ENCODE measurements around the gene FSIP2. TPM values are rescaled to one million over a fixed set of nuclear protein-coding genes. Genes with fewer than 3 reads are reported as not detected.
A peak's percentile ranks its signal among the peaks of the same experiment; 100 is the strongest.

FSIP2 gene
- polyA plus RNA-seq: 1 to 10 TPM in 1 of 4 donors, under 1 TPM in 3; under 0.01 to 2.9 (median 0.26) TPM
- long read RNA-seq, donor 1: 0 reads
- long read RNA-seq, donor 2: 0 reads
- long read RNA-seq, donor 3: 0 reads
- long read RNA-seq, donor 4: 0 reads
- long read RNA-seq, donor 5: 0 reads
- long read RNA-seq, donor 6: 0 reads
- long read RNA-seq, donor 7: 0 reads
- long read RNA-seq, donor 8: 0 reads
- long read RNA-seq, donor 9: 0 reads
- long read RNA-seq, donor 10: 0 reads

- H3K4me1 ChIP-seq (ENCODE audit: control insufficient read depth in 3 of 3, insufficient read depth in 2 of 3, low read depth in 1 of 3, low read length in 2 of 3): no peaks in the 10 kb centered on the region
- DNase-seq: peak; percentile 83 to 94
- WGBS, 3 donors: 13% methylated on average over 55 to 59 of the region's 59 CpGs
Measured at GRCh38 chr2:185738679-185739472, at the start of gene FSIP2. FSIP2 (plus strand) TSS chr2:185738804; CDS start chr2:185738895, 91 bp downstream.

GRCh38 chr2:185689906-185690539, 48.6 kb upstream of the FSIP2 start:
- no peak for DNase-seq
- Histone ChIP-seq H3K4me3 (ENCODE audit: low read depth in 1 of 3, low read length in 3 of 3) (no peak overlapping the region), H3K36me3 (ENCODE audit: control insufficient read depth in 3 of 3, insufficient read depth in 2 of 3, low read depth in 1 of 3, low read length in 3 of 3) (no peaks in the 10 kb centered on the region), H3K9me3 (ENCODE audit: control insufficient read depth in 2 of 2, insufficient read depth in 1 of 2, low read depth in 1 of 2, low read length in 1 of 2) (no peaks in the 10 kb centered on the region), H3K27me3 (ENCODE audit: control insufficient read depth in 3 of 3, insufficient read depth in 3 of 3, low read length in 3 of 3) (no peaks in the 10 kb centered on the region), H3K4me1 (ENCODE audit: control insufficient read depth in 3 of 3, insufficient read depth in 2 of 3, low read depth in 1 of 3, low read length in 2 of 3) (no peaks in the 10 kb centered on the region), H3K27ac (ENCODE audit: low read depth in 1 of 3, low read length in 2 of 3) (no peak overlapping the region)
- no peak for FAIRE-seq
- WGBS, 3 donors: 71 to 77% (median 74%) methylated on average over 3 of the region's 3 CpGs

More at GRCh38 chr2:185738679-185739472, at the start of gene FSIP2:
- H3K9me3 ChIP-seq (ENCODE audit: control insufficient read depth in 2 of 2, insufficient read depth in 1 of 2, low read depth in 1 of 2, low read length in 1 of 2): no peaks in the 10 kb centered on the region
- no peak for FAIRE-seq
- H3K36me3 ChIP-seq (ENCODE audit: control insufficient read depth in 3 of 3, insufficient read depth in 2 of 3, low read depth in 1 of 3, low read length in 3 of 3): no peaks in the 10 kb centered on the region
- H3K27me3 ChIP-seq (ENCODE audit: control insufficient read depth in 3 of 3, insufficient read depth in 3 of 3, low read length in 3 of 3): peaks cover 0 to 2% (median 0%) of the 10 kb centered on the region in 3 donors
- peak within 1 kb of the TSS in 2 of 3 donors; percentile 37 to 51 for H3K4me3 ChIP-seq (ENCODE audit: low read depth in 1 of 3, low read length in 3 of 3)
- H3K27ac ChIP-seq (ENCODE audit: low read depth in 1 of 3, low read length in 2 of 3): no peak within 1 kb of the TSS

GRCh38 chr2:185695711-185696235, 42.8 kb upstream of the FSIP2 start:
- H3K9me3 ChIP-seq (ENCODE audit: control insufficient read depth in 2 of 2, insufficient read depth in 1 of 2, low read depth in 1 of 2, low read length in 1 of 2): no peaks in the 10 kb centered on the region
- no peak overlapping the region for H3K4me3 ChIP-seq (ENCODE audit: low read depth in 1 of 3, low read length in 3 of 3)
- no peak overlapping the region for H3K27ac ChIP-seq (ENCODE audit: low read depth in 1 of 3, low read length in 2 of 3)
- FAIRE-seq (no peak), DNase-seq (no peak)
- H3K4me1 ChIP-seq (ENCODE audit: control insufficient read depth in 3 of 3, insufficient read depth in 2 of 3, low read depth in 1 of 3, low read length in 2 of 3): no peaks in the 10 kb centered on the region
- WGBS, 3 donors: 54 to 76% (median 65%) methylated on average over 2 of the region's 2 CpGs
- H3K36me3 ChIP-seq (ENCODE audit: control insufficient read depth in 3 of 3, insufficient read depth in 2 of 3, low read depth in 1 of 3, low read length in 3 of 3): no peaks in the 10 kb centered on the region
- no peaks in the 10 kb centered on the region for H3K27me3 ChIP-seq (ENCODE audit: control insufficient read depth in 3 of 3, insufficient read depth in 3 of 3, low read length in 3 of 3)

GRCh38 chr2:185700883-185701282, 37.7 kb upstream of the FSIP2 start:
- Histone ChIP-seq H3K4me3 (ENCODE audit: low read depth in 1 of 3, low read length in 3 of 3) (no peak overlapping the region), H3K4me1 (ENCODE audit: control insufficient read depth in 3 of 3, insufficient read depth in 2 of 3, low read depth in 1 of 3, low read length in 2 of 3) (no peaks in the 10 kb centered on the region), H3K9me3 (ENCODE audit: control insufficient read depth in 2 of 2, insufficient read depth in 1 of 2, low read depth in 1 of 2, low read length in 1 of 2) (no peaks in the 10 kb centered on the region), H3K27ac (ENCODE audit: low read depth in 1 of 3, low read length in 2 of 3) (no peak overlapping the region), H3K27me3 (ENCODE audit: control insufficient read depth in 3 of 3, insufficient read depth in 3 of 3, low read length in 3 of 3) (no peaks in the 10 kb centered on the region), H3K36me3 (ENCODE audit: control insufficient read depth in 3 of 3, insufficient read depth in 2 of 3, low read depth in 1 of 3, low read length in 3 of 3) (no peaks in the 10 kb centered on the region)
- DNase-seq (no peak), FAIRE-seq (no peak)
- 59 to 66% (median 63%) methylated on average over 4 of the region's 4 CpGs for WGBS, 3 donors

- 54 to 87% (median 55%) methylated on average over 1 of the region's 1 CpG for WGBS, 3 donors
- DNase-seq (no peak), FAIRE-seq (no peak)
- Histone ChIP-seq H3K4me1 (ENCODE audit: control insufficient read depth in 3 of 3, insufficient read depth in 2 of 3, low read depth in 1 of 3, low read length in 2 of 3) (no peaks in the 10 kb centered on the region), H3K9me3 (ENCODE audit: control insufficient read depth in 2 of 2, insufficient read depth in 1 of 2, low read depth in 1 of 2, low read length in 1 of 2) (no peaks in the 10 kb centered on the region), H3K36me3 (ENCODE audit: control insufficient read depth in 3 of 3, insufficient read depth in 2 of 3, low read depth in 1 of 3, low read length in 3 of 3) (no peaks in the 10 kb centered on the region), H3K27me3 (ENCODE audit: control insufficient read depth in 3 of 3, insufficient read depth in 3 of 3, low read length in 3 of 3) (peaks cover 0 to 6% (median 0%) of the 10 kb centered on the region in 3 donors), H3K27ac (ENCODE audit: low read depth in 1 of 3, low read length in 2 of 3) (no peak overlapping the region), H3K4me3 (ENCODE audit: low read depth in 1 of 3, low read length in 3 of 3) (no peak overlapping the region)
Measured at GRCh38 chr2:185734658-185735057, 3.9 kb upstream of the FSIP2 start.

GRCh38 chr2:185736210-185736609, 2.4 kb upstream of the FSIP2 start:
- WGBS, 3 donors: 77 to 85% (median 81%) methylated on average over 2 of the region's 2 CpGs
- Histone ChIP-seq H3K27ac (ENCODE audit: low read depth in 1 of 3, low read length in 2 of 3) (no peak overlapping the region), H3K4me1 (ENCODE audit: control insufficient read depth in 3 of 3, insufficient read depth in 2 of 3, low read depth in 1 of 3, low read length in 2 of 3) (no peaks in the 10 kb centered on the region), H3K27me3 (ENCODE audit: control insufficient read depth in 3 of 3, insufficient read depth in 3 of 3, low read length in 3 of 3) (peaks cover 0 to 6% (median 0%) of the 10 kb centered on the region in 3 donors), H3K9me3 (ENCODE audit: control insufficient read depth in 2 of 2, insufficient read depth in 1 of 2, low read depth in 1 of 2, low read length in 1 of 2) (no peaks in the 10 kb centered on the region), H3K4me3 (ENCODE audit: low read depth in 1 of 3, low read length in 3 of 3) (no peak overlapping the region), H3K36me3 (ENCODE audit: control insufficient read depth in 3 of 3, insufficient read depth in 2 of 3, low read depth in 1 of 3, low read length in 3 of 3) (no peaks in the 10 kb centered on the region)
- FAIRE-seq (no peak), DNase-seq (no peak)

- H3K4me3 ChIP-seq (ENCODE audit: low read depth in 1 of 3, low read length in 3 of 3): no peak overlapping the region
- no peaks in the 10 kb centered on the region for H3K27me3 ChIP-seq (ENCODE audit: control insufficient read depth in 3 of 3, insufficient read depth in 3 of 3, low read length in 3 of 3)
- no peak overlapping the region for H3K27ac ChIP-seq (ENCODE audit: low read depth in 1 of 3, low read length in 2 of 3)
- 85 to 87% (median 87%) methylated on average over 5 of the region's 5 CpGs for WGBS, 3 donors
- H3K4me1 ChIP-seq (ENCODE audit: control insufficient read depth in 3 of 3, insufficient read depth in 2 of 3, low read depth in 1 of 3, low read length in 2 of 3): no peaks in the 10 kb centered on the region
- H3K36me3 ChIP-seq (ENCODE audit: control insufficient read depth in 3 of 3, insufficient read depth in 2 of 3, low read depth in 1 of 3, low read length in 3 of 3): no peaks in the 10 kb centered on the region
- FAIRE-seq: no peak
- H3K9me3 ChIP-seq (ENCODE audit: control insufficient read depth in 2 of 2, insufficient read depth in 1 of 2, low read depth in 1 of 2, low read length in 1 of 2): no peaks in the 10 kb centered on the region
- DNase-seq: peak in 1 of 2 donors; percentile 4
Measured at GRCh38 chr2:185745864-185746859, 7.6 kb downstream of the FSIP2 start.
